Stimulated activated CD4-positive, alpha-beta T cell treated with anti-CD3 and anti-CD28 coated beads, Interleukin-4, amount 100 ng/mL, for 48 hours (primary cell): Measurements from ENCODE around the gene RNF166.

Experiments used
- DNase-seq, 2 donors: peaks; one replicate each; pipeline ENCODE4 v3.0.0-alpha.2; 2020; ENCODE audit warnings: low read depth in 2 of 2

The RNF166 gene

DNA sequence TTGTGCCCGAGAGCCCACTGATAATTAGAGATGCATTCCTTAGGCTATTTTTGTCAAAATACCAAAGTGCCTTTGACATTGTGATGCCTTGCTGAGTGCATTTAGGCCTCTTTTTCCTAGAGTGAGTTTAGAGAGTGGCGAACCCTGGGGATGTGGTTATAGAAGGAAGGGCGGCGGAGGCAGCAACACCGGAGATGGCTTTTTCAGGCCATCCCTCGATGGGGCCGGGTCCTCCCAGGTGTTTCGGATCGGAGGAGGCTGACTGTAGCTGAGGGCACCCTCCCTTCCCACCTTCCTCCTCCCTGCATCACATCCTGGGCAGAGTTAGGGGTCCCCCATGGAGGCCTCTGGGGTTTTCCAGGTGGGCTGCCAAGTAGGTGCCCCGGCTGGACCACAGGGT, 13.3 kb downstream of the RNF166 start:
- DNase-seq = no peak

DNA sequence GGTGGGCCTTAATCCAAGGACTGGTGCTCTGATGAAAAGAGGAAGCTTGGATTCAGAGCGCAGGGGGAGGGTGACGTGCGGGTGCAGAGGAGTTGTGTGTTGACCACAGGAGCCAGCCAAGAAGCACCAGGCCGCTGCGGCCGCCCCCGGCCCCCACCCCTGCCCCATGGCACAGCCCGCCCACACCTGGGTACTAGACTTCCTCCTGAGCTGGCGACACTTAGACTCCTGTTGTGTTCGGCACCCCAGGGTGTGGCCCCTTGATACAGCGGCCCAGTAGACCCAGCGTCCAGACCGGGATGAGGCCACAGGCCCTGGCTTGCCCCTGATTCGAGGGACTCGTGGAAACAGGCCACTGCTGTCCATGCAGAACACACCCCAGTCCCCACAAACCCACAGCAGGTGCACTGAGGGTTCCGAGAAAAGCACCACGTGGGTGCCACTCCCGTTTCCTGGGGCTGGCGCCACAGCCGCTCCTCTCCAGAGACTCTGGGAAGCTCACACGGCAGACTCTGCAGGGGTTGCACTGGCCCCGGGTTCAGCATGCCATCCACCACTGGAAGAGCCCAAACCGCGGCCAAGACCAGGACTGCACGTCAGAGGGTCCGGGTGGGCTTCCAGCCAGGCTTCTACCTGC, 14.2 kb downstream of the RNF166 start:
- DNase-seq = no peak

DNA sequence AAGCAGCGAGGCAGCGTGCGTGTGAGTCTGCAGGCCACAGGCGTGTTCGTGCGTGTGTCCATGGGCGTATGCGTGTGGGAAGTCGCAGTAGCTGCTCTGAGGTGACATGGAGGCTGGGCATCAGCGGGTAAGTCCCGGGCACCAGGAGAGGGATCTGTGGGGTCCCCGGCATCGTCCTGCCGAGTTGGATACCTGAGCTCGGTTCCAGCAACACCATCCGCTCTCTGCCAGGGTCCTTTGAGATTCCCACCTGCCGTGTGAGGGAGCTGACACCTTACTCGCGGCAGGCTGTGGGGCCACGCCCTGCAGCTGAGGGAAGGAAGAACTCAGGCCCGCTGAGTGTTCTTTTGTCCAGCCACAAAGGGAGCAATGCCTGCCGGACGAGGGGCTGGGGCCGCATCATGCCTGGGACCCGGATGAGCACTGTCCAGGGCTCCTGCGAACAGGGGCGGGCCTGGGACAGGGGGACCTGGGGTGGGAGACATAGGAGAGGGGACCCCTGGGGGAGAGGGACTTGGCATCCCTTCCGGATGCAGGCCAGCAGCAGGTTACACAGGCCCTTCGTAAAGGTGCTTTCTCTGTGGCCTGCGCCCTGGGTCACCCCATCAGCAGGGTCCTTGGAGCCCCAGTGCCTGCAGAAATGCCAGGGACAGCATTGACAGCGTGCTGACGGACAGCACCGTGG, 14.9 kb downstream of the RNF166 start:
- no peak for DNase-seq

DNA sequence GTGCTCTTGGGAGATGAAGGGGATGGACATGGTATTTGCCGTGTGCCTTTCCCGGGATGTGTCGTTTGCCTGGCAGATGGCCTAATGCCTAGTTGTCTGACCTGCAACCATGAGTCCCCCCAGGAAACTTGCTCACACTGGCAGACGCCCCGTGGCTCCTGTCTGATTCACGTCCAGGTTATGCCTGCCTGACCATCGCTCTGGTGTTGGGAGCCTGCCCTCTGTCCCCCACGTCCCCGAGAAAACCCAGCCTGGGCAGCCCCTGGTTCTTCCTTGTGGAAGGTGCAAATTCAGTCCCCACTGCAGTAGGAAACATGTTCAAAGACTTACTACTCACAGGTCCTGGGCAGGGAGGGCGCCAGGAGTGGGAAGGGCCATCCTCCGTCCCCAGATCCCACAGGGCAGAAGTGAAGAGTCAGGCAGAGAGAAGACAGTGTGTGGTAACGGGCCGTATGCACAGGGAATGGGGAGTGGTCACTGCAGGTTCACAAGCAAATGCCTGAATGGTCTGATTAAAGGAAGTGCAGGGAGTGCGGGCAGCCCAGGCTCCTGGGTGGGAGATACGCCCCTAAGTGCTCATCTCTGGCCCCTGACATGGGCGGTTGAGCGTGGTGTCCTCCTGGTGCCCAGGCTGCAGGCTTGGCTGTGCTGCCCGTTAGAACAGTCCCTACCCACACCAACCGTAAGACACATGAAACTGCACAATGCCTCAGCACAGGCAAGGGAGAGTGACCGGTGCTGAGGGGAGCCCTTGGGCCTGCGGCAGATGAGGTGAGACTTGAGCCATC, 15.7 kb downstream of the RNF166 start:
- DNase-seq = no peak

DNA sequence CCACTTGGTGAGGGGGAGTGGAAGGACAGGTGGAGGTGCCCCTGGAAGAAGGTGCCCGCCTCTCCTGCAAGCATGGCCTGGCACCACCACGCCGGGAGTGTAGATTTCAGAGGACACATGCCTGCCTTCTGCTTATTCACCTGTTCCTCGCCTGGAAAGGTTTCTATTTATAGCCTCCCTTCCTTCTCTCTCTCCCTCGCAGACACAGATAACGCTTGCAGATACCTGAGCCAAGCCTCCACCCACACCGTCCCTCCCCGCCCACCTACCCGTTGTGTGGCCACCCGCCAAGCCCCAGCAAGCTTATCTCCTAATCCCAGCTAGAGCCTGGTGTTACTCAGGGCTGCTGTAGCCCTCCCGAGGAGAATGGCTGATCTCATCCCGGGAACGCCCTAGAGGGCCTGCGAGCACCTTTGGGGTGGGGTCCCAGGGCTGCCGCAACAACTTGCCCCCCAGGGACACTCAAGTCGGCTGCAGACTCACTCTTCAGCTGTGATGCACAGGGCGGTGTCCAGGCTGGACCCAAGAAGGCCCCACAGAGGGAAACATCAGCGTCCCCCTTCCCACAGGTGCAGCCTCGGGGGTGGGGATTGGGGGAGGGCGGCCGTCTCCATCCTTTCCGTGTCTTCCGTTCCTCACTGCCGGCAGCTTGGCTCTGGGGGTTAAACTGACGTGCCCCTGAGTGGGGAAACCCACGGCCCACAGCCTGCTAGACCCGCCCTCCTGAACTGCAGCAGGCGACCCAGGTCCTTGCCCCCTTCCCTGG, 18.0 kb downstream of the RNF166 start:
- no peak for DNase-seq

DNA sequence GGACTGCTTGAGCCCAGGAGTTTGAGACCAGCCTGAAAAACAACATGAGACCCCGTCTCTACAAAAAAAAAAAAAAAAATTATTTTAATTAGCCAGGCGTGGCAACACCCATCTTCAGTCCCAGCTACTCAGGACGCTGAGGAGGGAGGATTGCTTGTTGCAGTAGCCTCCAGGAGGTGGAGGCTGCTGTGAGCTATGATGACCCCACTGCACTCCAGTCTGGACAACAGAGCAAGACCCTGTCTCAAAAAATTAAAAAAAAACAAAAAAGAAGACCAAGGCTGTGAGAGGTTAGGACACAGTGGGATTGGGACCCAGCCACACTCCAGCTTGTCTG, 18.6 kb downstream of the RNF166 start:
- no peak for DNase-seq

DNA sequence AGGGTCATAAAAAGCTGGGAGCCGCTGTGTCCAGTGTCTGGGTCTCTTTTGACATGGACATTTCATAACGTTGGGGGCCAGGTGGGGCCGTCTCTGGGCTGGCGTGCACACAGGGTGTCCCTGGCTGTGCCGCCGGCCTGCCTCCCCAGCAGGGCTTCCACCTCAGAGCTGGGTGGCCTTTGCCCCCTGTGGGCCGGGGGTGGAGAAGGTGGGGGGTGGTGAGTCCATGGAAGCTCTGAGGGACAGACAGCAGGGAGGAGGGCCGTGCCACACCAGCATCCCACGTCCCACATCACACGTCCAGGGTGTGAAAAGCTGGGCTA, 19.0 kb downstream of the RNF166 start:
- DNase-seq = no peak

DNA sequence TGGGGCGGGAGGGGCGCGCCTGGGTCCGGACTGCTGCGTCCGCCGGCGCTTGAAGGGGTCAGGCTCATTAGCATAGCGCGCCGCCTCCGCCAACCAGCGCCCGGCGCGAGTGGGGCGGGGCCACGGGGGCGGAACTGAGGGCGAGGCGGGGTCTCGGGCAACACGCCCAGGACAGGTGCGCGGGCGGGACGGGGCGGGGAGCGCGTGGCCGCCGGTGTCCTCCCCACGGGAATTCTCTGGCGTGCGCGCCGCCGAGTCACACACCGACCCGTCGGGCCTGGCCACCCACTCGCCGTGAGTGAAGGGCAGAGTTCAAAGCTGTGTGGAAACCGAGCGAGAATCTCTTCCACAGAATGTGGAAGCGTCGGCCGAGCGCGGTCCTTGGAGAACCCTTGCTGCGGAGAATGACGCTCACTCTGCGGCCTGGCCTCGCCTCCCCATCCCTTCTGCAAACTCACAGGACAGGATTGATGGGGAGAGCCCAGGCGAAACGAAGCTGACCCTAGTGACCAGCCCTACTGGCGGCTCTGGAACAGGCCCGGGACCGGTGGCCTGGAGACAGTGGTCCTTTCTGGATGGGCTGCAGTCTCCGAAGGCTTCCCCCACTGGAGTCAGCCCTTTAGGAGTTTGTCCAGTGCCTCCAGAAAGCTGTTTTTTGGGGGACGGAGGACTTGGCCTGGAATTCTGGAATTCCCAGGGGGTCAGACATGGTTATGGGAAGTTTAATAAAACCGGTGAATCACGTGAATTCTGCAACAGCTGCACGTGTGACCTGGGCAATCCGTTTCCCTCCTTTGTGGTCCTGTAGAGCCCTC, 19.6 kb downstream of the RNF166 start, which contains the start of gene SNAI3:
SNAI3 (minus strand) TSS at position 69 of the 815 bp plus-strand sequence. CDS start 101 bp downstream, outside the sequence.
- DNase-seq = peak; percentile 82 to 87

DNA sequence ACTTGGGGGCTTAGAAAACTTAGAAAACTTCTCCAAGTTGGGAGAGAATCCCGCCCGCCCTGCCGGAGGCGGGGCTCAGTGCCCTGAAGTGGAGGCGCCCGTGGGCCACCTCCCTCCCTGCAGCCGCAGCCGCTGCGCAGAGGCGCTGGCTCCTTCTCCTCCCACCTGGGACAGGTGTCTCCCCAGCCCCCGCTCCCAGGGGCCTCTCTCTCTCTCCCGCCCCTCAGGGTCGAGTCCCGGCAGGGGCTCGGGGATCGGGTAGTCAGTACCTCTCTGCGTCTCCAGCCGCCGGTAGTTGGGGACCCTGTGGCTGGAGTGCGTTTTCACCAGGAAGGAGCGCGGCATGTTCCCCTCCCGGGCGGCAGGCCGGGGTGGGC, 20.2 kb downstream of the RNF166 start:
- no peak for DNase-seq

DNA sequence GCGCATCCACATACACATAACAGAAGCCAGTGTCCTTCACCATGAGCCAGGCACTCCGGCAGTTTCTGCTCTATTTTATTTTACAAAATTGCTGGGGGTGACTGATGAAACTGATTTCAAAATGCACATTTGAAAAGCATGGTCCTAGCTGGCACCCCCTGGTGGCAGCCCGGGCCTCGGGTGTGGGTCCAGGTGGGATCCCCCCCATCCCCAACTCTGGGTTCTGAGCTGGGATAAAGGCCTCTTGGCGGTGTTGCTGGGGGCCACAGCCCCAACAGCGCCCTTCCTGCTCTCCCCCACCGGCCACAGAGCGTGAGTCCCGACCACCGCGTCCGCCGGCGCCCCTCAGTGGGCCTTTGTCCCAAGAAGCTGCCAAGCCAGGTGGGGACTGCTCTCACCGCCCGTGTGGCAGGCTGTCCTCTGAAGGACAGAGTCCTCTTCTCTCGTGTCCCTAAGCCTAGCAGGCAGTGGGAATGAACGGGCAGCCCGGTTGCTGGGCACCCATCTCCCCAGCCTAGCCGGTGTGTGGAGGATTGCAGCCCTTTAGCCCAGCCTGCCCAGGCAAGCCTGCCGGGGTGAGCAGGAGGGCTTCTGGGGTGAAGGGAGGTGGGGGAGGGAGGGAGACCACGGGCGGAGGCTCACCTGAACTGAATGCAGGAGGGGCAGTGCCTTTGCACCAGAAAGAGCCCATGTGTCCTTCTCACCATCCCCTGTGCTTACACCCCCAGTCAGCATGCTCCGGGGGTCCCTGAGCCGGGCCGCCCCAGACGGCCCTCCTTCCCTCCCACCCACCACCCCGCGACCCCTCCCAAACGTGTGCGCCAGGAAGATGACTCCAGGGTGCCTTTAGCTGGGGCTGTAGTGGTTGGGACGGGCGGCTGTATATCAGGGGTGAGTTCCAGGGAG, 20.8 kb downstream of the RNF166 start:
- DNase-seq = peak in 1 of 2 donors; percentile 66

DNA sequence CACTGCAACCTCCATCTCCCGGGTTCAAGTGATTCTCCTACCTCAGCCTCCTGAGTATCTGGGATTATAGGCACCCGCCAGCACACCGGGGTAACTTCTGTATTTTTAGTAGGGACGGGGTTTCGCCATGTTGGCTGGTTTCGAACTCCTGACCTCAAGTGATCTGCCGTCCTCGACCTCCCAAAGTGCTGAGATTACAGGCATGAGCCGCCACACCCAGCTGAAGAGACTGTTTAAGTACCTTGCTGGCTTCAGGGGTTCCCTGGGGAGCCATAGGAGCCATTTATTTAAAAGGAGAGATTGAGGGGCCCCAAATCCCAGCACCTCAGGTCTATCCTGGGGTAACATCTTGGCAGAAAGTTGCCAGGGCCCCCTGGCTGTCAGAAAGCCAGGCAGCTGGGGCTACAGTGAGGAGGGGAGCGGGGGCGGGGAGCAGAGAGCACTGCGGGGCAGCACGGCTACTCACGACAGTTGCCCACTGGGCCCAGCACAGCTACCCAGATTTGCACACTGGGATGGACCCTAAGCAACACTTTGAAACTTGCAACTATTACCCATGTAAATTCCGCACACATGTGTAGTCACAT, 21.5 kb downstream of the RNF166 start:
- DNase-seq = no peak

DNA sequence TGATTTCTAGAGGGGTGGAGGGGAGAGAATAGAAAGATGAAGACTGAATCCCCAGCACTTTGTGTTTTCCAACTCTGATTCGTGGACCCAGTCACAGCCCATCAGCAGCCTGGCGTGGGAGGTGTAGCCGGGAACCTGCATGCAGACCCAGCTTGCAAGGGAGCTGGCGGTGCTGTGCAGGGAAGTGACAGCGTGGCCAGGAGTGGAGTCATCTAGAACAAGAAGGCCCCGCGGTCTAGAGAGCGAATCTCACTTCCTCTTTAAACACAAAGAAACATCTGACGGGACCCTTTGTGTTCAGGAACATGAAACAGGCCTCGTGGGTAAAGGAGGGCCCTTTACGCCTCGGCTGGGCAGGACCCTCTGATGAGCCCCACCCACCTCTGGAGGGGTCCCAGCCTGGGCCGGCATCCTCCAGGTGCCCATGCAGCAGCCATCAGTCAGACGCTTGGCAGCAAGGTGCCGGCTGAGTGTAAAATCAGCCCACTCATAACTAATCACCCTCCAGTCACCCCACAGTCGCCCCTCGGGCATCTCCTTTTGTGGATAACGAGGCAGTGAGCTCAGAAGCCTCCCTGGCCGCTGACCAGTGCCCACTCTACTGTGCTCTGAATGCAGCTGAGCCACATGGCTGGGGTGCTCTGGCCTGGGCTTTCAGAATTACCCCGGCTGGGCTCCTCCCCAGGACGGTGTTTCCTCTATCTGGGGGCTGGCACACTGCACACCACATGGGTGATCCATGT, 24.3 kb downstream of the RNF166 start:
- peak; percentile 69 to 70 for DNase-seq

DNA sequence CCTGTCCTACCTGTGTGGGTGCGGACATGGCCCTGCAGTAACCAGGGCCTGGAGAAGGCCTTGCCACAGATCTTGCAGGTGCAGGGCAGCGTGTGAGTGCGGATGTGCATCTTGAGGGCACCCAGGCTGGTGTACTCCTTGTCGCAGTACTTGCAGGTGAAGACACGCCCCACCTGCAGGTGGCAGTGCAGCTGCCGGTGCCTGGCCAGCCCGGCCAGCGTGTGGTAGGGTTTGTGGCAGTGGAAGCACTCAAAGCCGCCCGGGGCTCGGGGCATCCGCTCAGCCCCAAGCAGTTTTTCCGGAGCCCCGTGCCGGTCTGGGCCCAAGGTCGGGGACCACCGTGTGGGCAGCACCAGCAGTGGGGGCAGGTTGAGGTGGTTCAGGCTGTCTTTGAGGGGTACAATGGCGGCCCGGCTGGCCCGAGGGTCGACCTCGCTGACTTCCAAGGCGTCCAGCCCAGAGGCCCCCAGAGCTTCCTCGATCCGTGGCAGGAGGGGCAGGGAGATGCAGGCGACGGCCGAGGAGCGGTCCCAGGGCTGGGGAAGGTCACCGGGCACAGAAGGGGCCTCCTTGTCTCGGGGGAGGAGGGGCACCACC, 25.0 kb downstream of the RNF166 start:
- DNase-seq = no peak

DNA sequence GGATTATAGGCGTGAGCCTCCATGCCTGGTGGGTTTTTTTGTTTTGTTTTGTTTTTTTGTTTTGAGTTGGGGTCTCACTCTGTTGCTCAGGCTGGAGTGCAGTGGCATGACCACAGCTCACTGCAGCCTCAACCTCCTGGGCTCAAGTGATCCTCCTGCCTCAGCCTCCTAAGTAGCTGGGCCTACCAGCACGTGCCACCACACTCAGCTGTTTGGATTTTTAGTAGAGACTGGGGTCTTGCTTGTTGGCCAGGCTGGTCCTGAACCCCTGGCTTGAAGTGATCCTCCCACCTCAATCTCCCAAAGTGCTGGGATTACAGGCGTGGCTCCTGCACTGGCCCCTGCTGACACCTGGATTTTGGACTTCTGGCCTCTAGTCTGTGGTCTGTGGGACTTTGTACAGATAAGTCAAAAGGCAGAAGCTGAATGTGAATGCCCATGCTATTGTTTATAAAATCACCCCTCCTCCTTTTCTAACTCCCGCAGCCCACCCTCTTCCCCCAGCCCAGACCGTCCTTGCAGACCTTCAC, 25.6 kb downstream of the RNF166 start:
- no peak for DNase-seq

DNA sequence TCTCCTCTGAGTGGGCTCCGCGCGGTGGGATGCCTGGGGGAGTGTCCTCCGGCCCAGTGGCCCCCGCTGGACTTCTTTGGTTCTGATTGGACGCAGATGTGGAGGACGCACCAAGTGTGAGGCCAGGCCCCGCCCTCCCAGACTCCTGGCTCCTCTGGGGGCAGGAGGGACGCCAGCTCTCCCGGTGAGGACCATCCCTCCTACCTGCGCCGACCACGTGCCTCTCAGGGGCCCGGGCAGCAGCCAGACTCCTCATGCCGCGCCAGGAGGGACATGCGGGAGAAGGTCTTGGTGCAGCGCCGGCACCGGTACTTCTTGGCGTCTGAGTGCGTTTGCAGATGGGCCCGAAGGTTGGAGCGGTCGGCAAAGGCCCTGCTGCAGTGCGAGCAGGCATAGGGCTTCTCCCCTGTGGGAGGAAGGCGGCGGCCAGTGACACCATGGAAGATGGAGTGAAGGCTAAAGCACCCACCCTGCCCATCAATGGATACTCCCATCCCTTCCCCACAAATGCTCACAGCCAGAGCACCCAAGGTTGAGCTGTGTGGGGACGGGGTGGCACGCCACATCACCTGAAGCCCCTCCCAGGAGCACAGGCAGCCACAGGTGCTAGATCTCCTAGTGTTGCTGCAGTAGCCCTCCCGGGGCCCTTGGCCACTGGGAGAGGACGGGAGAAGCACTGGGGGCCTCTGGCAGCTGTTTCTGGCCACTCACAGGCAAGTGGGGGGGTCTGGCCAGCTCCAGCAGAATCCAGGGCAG, 27.8 kb downstream of the RNF166 start:
- DNase-seq = no peak

DNA sequence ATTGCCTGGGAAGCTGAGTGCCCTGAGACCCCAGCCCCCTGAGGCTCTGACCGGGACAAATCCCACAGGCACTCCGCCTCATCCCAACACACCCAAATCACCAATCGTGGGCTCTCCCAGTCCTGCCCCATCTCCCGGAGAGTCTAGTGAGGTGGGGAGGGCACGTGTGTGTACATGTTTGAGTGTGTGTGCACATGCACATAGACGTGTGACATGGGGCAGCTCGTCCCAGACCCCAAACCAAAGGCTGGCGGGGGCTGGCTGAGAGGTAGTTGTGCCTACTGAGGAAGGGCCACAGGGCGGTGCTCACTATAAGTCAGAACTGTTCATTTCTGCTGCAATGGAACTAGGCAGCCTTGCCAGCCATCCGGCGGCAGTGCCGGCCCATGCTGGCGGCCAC, 28.5 kb downstream of the RNF166 start:
- DNase-seq = no peak

DNA sequence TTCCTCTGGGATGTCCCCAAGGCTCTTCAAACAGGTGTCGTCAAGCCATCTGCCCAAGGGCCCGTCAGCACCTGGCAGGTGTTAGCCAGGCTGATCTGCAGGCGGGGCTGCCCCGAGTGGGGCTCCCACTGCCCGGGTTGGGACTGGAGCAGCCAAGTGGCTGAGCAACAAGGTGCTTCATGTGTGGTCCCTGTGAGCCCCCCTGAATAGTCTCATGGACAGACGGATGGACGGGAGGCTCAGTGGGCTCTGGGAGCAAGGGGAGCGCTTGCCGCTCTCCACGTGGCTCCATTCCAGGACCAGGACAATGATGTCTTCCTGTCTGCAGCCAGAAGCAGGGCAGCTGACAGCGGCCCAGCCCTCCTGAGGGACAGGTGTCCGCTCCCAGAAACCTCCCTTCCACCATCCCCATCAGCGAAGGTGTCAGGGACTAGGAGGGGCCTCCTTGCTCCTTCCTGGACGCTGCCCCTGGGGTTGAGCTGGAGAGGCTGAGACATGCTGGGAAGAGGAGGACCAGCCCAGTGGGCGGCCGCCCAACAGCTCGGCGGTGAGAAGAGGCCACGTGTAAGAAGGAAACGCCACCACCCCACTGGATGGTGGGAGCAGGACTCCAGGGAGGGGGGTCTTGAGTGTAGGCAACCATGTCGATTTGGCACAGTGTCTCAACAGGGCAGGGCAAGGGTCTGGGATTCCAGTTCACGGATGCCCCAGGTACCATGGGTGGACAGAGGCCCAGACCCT, 29.5 kb downstream of the RNF166 start:
- no peak for DNase-seq
